ENCODE results near the gene FGF8. TPM values are rescaled to one million over a fixed set of nuclear protein-coding genes. Genes with fewer than 3 reads are reported as not detected.

FGF8 gene
- total and polyA plus RNA-seq, 2 donors (not counting 3 experiments of a cell fraction or from before 2014, with no cell fraction given): 0.44 TPM; not detected in 1

GRCh38 chr10:101766306-101766705 lies 9.6 kb downstream of the FGF8 start:
- no peaks in the 10 kb centered on the region for H3K9me3 ChIP-seq (replicated peaks; ENCODE audit: control insufficient read depth, insufficient read depth, low read length)
- no peak overlapping the region for H3K9ac ChIP-seq (replicated peaks; ENCODE audit: extremely low read depth, insufficient read depth, low read length)
- FAIRE-seq: no peak
- dilution Hi-C loops (cut with MboI; ENCODE audit: extremely low pct_ligation_motif_present, low sequenced_read_pairs) (no loop called here), intact Hi-C loops (cut with micrococcal nuclease) (no loop called here)
- ChIA-PET CTCF (interaction anchor here (0.6 kb wide), 1 partner anchor 453 kb away, joined by 3 read pairs; no protein-coding TSS in a partner anchor), POLR2A (no interaction called here)
- DNase-seq (ENCODE audit: low read depth, low spot score): no peak
- peaks cover 40% of the 10 kb centered on the region in 2 experiments for H3K27me3 ChIP-seq (ENCODE audit: control insufficient read depth in 2 of 2, insufficient read depth in 2 of 2, low read length in 2 of 2)
- H4K20me1 ChIP-seq (replicated peaks; ENCODE audit: control insufficient read depth, extremely low read depth, insufficient read depth, low read length): no peaks in the 10 kb centered on the region
- H3K9me1 ChIP-seq (replicated peaks; ENCODE audit: control insufficient read depth, extremely low read depth, insufficient read depth, low read length): no peaks in the 10 kb centered on the region
- H2AFZ ChIP-seq (ENCODE audit: low read depth, low read length): no peak overlapping the region
- no peak overlapping the region for H3K27ac ChIP-seq (ENCODE audit: insufficient read depth, low read depth, low read length)
- BruUV-seq (replicated peaks): no TSS peak
- TF ChIP-seq FOS (IDR thresholded peaks at IDR 0.05; ENCODE audit: borderline replicate concordance, insufficient read depth, low read length) (no peak), MAX (IDR thresholded peaks at IDR 0.05; ENCODE audit: insufficient read depth, insufficient read length) (no peak), POLR2A (IDR thresholded peaks at IDR 0.05; ENCODE audit: low read depth, low read length) (no peak), MYC (IDR thresholded peaks at IDR 0.05; ENCODE audit: low read depth, low read length) (no peak), JUN (IDR thresholded peaks at IDR 0.05; ENCODE audit: borderline replicate concordance, insufficient read depth, insufficient read length, low read depth) (no peak), POLR2AphosphoS5 (IDR thresholded peaks at IDR 0.05; ENCODE audit: insufficient read depth, low read depth, low read length) (no peak), CTCF (IDR thresholded peaks at IDR 0.05; ENCODE audit: extremely low read depth in 1 of 2, insufficient read depth in 1 of 2, low read depth in 1 of 2, low read length in 2 of 2) (no peak), EZH2 (IDR thresholded peaks at IDR 0.05; ENCODE audit: borderline replicate concordance, low read depth, low read length, severe bottlenecking) (no peak), GATA2 (IDR thresholded peaks at IDR 0.05; ENCODE audit: insufficient read depth, insufficient read length, low read depth, low read length) (no peak)
- no peaks in the 10 kb centered on the region for H3K4me1 ChIP-seq (ENCODE audit: control insufficient read depth, extremely low read depth, insufficient read depth, low read length)
- no peak overlapping the region for H3K4me2 ChIP-seq (ENCODE audit: insufficient read depth, low read length)
- H3K79me2 ChIP-seq (ENCODE audit: control insufficient read depth, insufficient read depth, low read length): no peaks in the 10 kb centered on the region
- no peak overlapping the region for H3K4me3 ChIP-seq (replicated peaks in 1 of 3; ENCODE audit: insufficient read depth in 1 of 3, low read depth in 1 of 3, low read length in 3 of 3)
- no peaks in the 10 kb centered on the region for H3K36me3 ChIP-seq (ENCODE audit: control insufficient read depth in 2 of 2, extremely low read depth in 1 of 2, insufficient read depth in 2 of 2, low read length in 2 of 2)

All from endothelial cell of umbilical vein (primary cell).